Smooth muscle cell (in vitro differentiated cells): ENCODE measurements around the gene NRP1. TPM values are rescaled to one million over a fixed set of nuclear protein-coding genes. Genes with fewer than 3 reads are reported as not detected.

Experiments
- DNase-seq: peaks from one replicate; lab custom pipeline; 2025; ENCODE audit not compliant: unreplicated experiment; lab: John Stamatoyannopoulos, UW
- H2AFZ ChIP-seq: fragments of 200-600 bp; sonication (generic); 2 replicates; pipeline ENCODE4 v1.6.0; 2016; ENCODE audit warnings: antibody characterized with exemption, low read depth, mild to moderate bottlenecking
- H3F3A ChIP-seq: fragments of 200-600 bp; sonication (generic); 2 replicates; pipeline ENCODE4 v1.6.0; 2017; ENCODE audit warnings: antibody characterized with exemption, low read depth
- H3K27ac ChIP-seq: fragments of 200-600 bp; sonication (generic); 2 replicates; pipeline ENCODE4 v1.5.1; 2016; ENCODE audit warnings: low read depth, mild to moderate bottlenecking
- H3K27me3 ChIP-seq: fragments of 200-600 bp; sonication (generic); 2 replicates; pipeline ENCODE4 v1.6.1; 2016; ENCODE audit warnings: low read depth, mild to moderate bottlenecking
- H3K36me3 ChIP-seq: fragments of 200-600 bp; sonication (generic); 2 replicates; pipeline ENCODE4 v1.5.1; 2016; ENCODE audit warnings: low read depth
- H3K4me1 ChIP-seq: fragments of 200-600 bp; sonication (generic); 2 replicates; pipeline ENCODE4 v1.5.1; 2016; ENCODE audit warnings: low read depth
- H3K4me2 ChIP-seq: fragments of 200-600 bp; sonication (generic); 2 replicates; pipeline ENCODE4 v1.6.0; 2016; ENCODE audit warnings: mild to moderate bottlenecking
- H3K4me3 ChIP-seq: fragments of 200-600 bp; sonication (generic); 2 replicates; pipeline ENCODE4 v1.5.1; 2016; ENCODE audit warnings: mild to moderate bottlenecking
- H3K79me2 ChIP-seq: fragments of 200-600 bp; sonication (generic); 2 replicates; pipeline ENCODE4 v1.6.0; 2016; ENCODE audit warnings: low read depth, mild to moderate bottlenecking
- H3K9ac ChIP-seq: fragments of 200-600 bp; sonication (generic); 2 replicates; pipeline ENCODE4 v1.6.0; 2016; ENCODE audit warnings: low read depth
- H3K9me3 ChIP-seq: fragments of 200-600 bp; sonication (generic); replicated peaks from 2 replicates; pipeline ENCODE4 v1.5.1; 2016; ENCODE audit warnings: low read depth
- H4K20me1 ChIP-seq: fragments of 200-600 bp; sonication (generic); 2 replicates; pipeline ENCODE4 v1.6.0; 2016; ENCODE audit warnings: low read depth
- WGBS: methylation state at CpG from one replicate; pipeline ENCODE4 v1.1.7; 2016; ENCODE audit warnings: low lambda C conversion rate; 5-methylcytosine and 5-hydroxymethylcytosine counted together
- polyA plus RNA-seq: library from polyadenylated mRNA; unstranded; fragments of >200 nt; fragmentation: Nextera tagmentation; extraction: Ambion mirVana; gene quantifications from 2 replicates; pipeline ENCODE4 v1.2.1, GENCODE V29; 2016
- total RNA-seq: library from RNA; depleted of rRNA; stranded (reverse); fragments of >200 nt; gene quantifications from 2 replicates; pipeline ENCODE4 v1.2.3, GENCODE V29; 2014
- TF ChIP-seq, protein P1 (sequence below): fragments of 200-600 bp; sonication (generic); IDR thresholded peaks from 2 replicates; pipeline ENCODE4 v1.5.1; 2017; ENCODE audit warnings: borderline replicate concordance, mild to moderate bottlenecking, antibody characterized with exemption; ENCODE audit not compliant: insufficient read depth, poor library complexity, severe bottlenecking

Gene NRP1
- total and polyA plus RNA-seq, 2 experiments from 2014 or later, result 74.8 to 80.4 TPM

DNA sequence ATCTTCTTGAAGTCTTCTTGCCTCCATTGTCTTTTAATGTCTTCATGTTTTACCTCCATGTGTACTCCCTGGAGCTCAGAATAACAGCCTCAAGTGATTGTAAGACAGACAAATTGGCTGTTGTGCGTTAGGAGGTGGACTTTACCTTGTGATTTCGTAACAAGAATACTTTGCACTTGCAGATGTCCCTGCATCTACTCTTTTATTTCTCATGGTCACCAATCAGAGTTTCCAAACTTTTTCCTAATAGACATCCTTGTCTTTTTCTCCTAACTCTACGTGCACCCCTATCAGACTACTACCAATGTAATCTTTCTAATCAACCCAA is 172.3 kb downstream of the NRP1 start:
- H3K4me2 ChIP-seq, result no peak overlapping the region
- WGBS, result 71% methylated on average over 3 of the region's 3 CpGs
- no peaks in the 10 kb centered on the region for H3K79me2 ChIP-seq
- H3K27ac ChIP-seq, result no peak overlapping the region
- H3K9me3 ChIP-seq, result no peaks in the 10 kb centered on the region
- no peaks in the 10 kb centered on the region for H3K27me3 ChIP-seq
- H4K20me1 ChIP-seq, result no peaks in the 10 kb centered on the region
- H3K9ac ChIP-seq, result no peak overlapping the region
- no peak overlapping the region for H3K4me3 ChIP-seq
- no peaks in the 10 kb centered on the region for H3F3A ChIP-seq
- no peaks in the 10 kb centered on the region for H3K4me1 ChIP-seq
- DNase-seq, result no peak
- no peak overlapping the region for H2AFZ ChIP-seq
- H3K36me3 ChIP-seq, result no peaks in the 10 kb centered on the region
- TF ChIP-seq, protein P1, sequence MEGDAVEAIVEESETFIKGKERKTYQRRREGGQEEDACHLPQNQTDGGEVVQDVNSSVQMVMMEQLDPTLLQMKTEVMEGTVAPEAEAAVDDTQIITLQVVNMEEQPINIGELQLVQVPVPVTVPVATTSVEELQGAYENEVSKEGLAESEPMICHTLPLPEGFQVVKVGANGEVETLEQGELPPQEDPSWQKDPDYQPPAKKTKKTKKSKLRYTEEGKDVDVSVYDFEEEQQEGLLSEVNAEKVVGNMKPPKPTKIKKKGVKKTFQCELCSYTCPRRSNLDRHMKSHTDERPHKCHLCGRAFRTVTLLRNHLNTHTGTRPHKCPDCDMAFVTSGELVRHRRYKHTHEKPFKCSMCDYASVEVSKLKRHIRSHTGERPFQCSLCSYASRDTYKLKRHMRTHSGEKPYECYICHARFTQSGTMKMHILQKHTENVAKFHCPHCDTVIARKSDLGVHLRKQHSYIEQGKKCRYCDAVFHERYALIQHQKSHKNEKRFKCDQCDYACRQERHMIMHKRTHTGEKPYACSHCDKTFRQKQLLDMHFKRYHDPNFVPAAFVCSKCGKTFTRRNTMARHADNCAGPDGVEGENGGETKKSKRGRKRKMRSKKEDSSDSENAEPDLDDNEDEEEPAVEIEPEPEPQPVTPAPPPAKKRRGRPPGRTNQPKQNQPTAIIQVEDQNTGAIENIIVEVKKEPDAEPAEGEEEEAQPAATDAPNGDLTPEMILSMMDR, result no peak

DNA sequence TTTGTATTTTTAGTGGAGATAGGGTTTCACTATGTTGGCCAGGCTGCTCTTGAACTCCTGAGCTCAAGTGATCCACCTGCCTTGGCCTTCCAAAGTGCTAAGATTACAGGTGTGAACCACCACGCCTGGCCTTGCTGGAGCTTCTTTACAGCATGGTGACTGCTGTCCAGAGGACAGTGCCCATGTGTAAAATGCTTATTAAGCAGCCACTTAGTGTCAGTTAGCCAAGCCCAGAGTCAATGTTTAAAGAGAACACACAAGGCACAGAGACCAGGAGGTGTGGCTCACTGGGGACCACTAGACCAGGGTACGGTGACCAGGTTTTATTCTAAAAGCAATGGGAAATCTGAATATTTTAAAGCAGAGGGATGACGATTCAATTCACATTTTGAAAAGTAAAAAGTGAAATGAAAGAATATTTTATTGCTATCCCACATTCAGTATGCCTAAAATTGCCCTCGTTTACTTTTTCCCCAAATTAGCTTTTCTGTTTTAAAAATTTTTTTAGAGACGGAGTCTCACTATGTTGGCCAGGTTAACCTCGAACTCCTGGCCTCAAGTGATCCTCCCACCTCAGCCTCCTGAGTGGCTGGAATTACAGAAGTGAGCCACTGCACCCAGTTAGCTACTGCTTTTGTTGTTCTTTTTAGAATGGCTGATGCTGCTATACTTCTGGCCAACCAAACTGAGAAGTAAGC is 172.8 kb downstream of the NRP1 start:
- no peaks in the 10 kb centered on the region for H3K9me3 ChIP-seq

DNA sequence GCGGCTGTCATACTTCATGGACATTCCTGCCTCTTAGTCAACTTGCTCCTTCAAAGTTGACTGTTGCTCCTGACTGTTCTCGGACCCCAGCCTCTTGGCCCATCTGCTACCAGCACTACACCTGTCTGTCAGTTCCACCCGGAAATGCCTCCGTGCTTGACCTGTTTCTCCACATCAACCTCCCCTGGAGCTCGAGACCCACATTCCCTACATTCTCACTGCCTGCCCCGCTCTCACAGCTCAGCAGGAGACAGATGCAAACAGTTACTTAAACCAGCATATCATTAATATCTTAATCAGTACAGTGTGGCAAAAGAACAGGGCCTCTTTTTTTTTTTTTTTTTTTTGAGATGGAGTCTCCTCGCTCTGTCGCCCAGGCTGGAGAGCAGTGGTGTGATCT is 174.3 kb downstream of the NRP1 start:
- TF ChIP-seq, protein P1, result no peak
- no peaks in the 10 kb centered on the region for H3K27me3 ChIP-seq
- no peak for DNase-seq
- no peaks in the 10 kb centered on the region for H4K20me1 ChIP-seq
- H3K79me2 ChIP-seq, result no peaks in the 10 kb centered on the region
- no peaks in the 10 kb centered on the region for H3K36me3 ChIP-seq
- H3K4me3 ChIP-seq, result no peak overlapping the region
- H3K4me1 ChIP-seq, result no peaks in the 10 kb centered on the region
- WGBS, result 78% methylated on average over 8 of the region's 8 CpGs
- H3K4me2 ChIP-seq, result no peak overlapping the region
- H2AFZ ChIP-seq, result no peak overlapping the region
- H3K27ac ChIP-seq, result no peak overlapping the region
- H3F3A ChIP-seq, result no peaks in the 10 kb centered on the region
- H3K9ac ChIP-seq, result no peak overlapping the region
- H3K9me3 ChIP-seq, result no peaks in the 10 kb centered on the region

More for the DNA sequence above, 172.8 kb downstream of the NRP1 start:
- Histone ChIP-seq H3K79me2 (no peaks in the 10 kb centered on the region), H4K20me1 (no peaks in the 10 kb centered on the region), H2AFZ (no peak overlapping the region), H3K27me3 (no peaks in the 10 kb centered on the region), H3K4me3 (no peak overlapping the region), H3K27ac (no peak overlapping the region), H3F3A (no peaks in the 10 kb centered on the region), H3K4me2 (no peak overlapping the region), H3K4me1 (no peaks in the 10 kb centered on the region), H3K36me3 (no peaks in the 10 kb centered on the region), H3K9ac (no peak overlapping the region)
- DNase-seq, result no peak
- WGBS, result 96% methylated on average over 6 of the region's 6 CpGs
- TF ChIP-seq, protein P1, result no peak

DNA sequence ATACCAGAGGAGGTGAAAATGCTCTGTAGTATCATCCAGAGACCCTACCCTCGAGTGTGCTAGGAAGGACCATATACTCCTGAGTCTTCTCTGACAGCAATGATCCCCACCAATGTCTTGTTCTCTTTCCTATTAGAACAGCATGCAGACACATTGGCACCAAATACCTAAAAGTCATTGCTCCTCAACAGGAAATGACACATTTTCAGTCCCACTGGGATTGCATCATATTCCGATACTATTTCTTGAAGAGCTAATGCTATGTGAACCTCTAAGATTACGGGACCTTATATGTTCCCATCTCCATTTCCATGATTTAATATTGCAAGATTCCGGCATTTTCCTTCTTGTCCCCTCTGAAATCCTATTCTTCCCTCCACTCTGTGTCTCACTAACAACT is 177.4 kb downstream of the NRP1 start:
- WGBS, result 77% methylated on average over 4 of the region's 4 CpGs
- no peaks in the 10 kb centered on the region for H4K20me1 ChIP-seq
- no peak overlapping the region for H3K9ac ChIP-seq
- no peak for DNase-seq
- H3K27me3 ChIP-seq, result no peaks in the 10 kb centered on the region
- no peaks in the 10 kb centered on the region for H3K36me3 ChIP-seq
- no peaks in the 10 kb centered on the region for H3K79me2 ChIP-seq
- H3K27ac ChIP-seq, result no peak overlapping the region
- no peak overlapping the region for H2AFZ ChIP-seq
- no peak overlapping the region for H3K4me2 ChIP-seq
- no peaks in the 10 kb centered on the region for H3K9me3 ChIP-seq
- no peak overlapping the region for H3K4me3 ChIP-seq
- H3F3A ChIP-seq, result no peaks in the 10 kb centered on the region
- no peaks in the 10 kb centered on the region for H3K4me1 ChIP-seq
- TF ChIP-seq, protein P1, result no peak
